Keratinocyte (primary cell): ENCODE measurements around the gene ZNF33A. TPM values are rescaled to one million over a fixed set of nuclear protein-coding genes. Genes with fewer than 3 reads are reported as not detected.
"Not testable (repeated sequence)": the region's sequence is repeated elsewhere in the genome, so short reads cannot be mapped to it uniquely, and the experiment has no call there.

ENCODE experiments used
- DNase-seq: peaks from one replicate; pipeline ENCODE4 v3.0.0-alpha.2; 2011; ENCODE audit warnings: low read depth, missing footprints, low spot score
- FAIRE-seq: peaks from 2 replicates; lab custom pipeline; 2011; peaks lifted over from hg19 to GRCh38; lab: Jason Lieb, UNC
- H2AFZ ChIP-seq: 2 replicates; pipeline ENCODE4 v1.6.0; 2012; ENCODE audit warnings: low read length, control low read depth, inconsistent platforms; ENCODE audit not compliant: control insufficient read depth
- H3K27ac ChIP-seq: 2 replicates; pipeline ENCODE4 v1.5.1; 2011; ENCODE audit warnings: low read length; ENCODE audit not compliant: control insufficient read depth, insufficient read depth
- H3K27me3 ChIP-seq: 3 replicates; pipeline ENCODE4 v1.6.0; 2011; ENCODE audit warnings: low read length; ENCODE audit not compliant: control insufficient read depth, insufficient read depth; ENCODE audit errors: extremely low read depth
- H3K36me3 ChIP-seq, 2 experiments: 2 replicates in 1 of 2; 3 replicates in 1 of 2; pipeline ENCODE4 v1.5.1; 2011; ENCODE audit warnings: low read length in 2 of 2, mild to moderate bottlenecking in 1 of 2; ENCODE audit not compliant: control insufficient read depth in 2 of 2, insufficient read depth in 2 of 2; ENCODE audit errors: extremely low read depth in 1 of 2
- H3K4me1 ChIP-seq: 3 replicates; pipeline ENCODE4 v1.5.1; 2011; ENCODE audit warnings: low read length; ENCODE audit not compliant: control insufficient read depth, insufficient read depth; ENCODE audit errors: extremely low read depth
- H3K4me2 ChIP-seq: 3 replicates; pipeline ENCODE4 v1.6.0; 2011; ENCODE audit warnings: low read depth, low read length; ENCODE audit not compliant: control insufficient read depth, insufficient read depth; ENCODE audit errors: extremely low read depth
- H3K4me3 ChIP-seq, 3 experiments: fragments of 200-600 bp in 1 of 3; sonication (generic) in 1 of 3; 2 replicates in 2 of 3; 3 replicates in 1 of 3; pipeline ENCODE4 v1.5.1; 2011 to 2016; ENCODE audit warnings: low read length in 3 of 3, mild to moderate bottlenecking in 3 of 3, control low read depth in 2 of 3, inconsistent platforms in 1 of 3, low read depth in 1 of 3, mixed read lengths in 1 of 3, mixed run types in 1 of 3, moderate library complexity in 1 of 3; ENCODE audit not compliant: control insufficient read depth in 2 of 3, insufficient read depth in 2 of 3; ENCODE audit errors: extremely low read depth in 1 of 3
- H3K79me2 ChIP-seq: 2 replicates; pipeline ENCODE4 v1.6.0; 2012; ENCODE audit warnings: low read length; ENCODE audit not compliant: control insufficient read depth, insufficient read depth
- H3K9ac ChIP-seq: 3 replicates; pipeline ENCODE4 v1.6.0; 2011; ENCODE audit warnings: low read length; ENCODE audit not compliant: control insufficient read depth, insufficient read depth; ENCODE audit errors: extremely low read depth
- H3K9me1 ChIP-seq: 3 replicates; pipeline ENCODE4 v1.6.0; 2011; ENCODE audit warnings: low read length; ENCODE audit not compliant: control insufficient read depth, insufficient read depth; ENCODE audit errors: extremely low read depth
- H3K9me3 ChIP-seq: 2 replicates; pipeline ENCODE4 v1.5.1; 2012; ENCODE audit warnings: low read depth, low read length; ENCODE audit not compliant: control insufficient read depth
- H4K20me1 ChIP-seq: 3 replicates; pipeline ENCODE4 v1.6.0; 2011; ENCODE audit warnings: low read length; ENCODE audit not compliant: control insufficient read depth, insufficient read depth; ENCODE audit errors: extremely low read depth
- EZH2 ChIP-seq: IDR thresholded peaks from one replicate; pipeline ENCODE4 v1.6.1; 2012; ENCODE audit warnings: inconsistent platforms, mild to moderate bottlenecking, low read length, moderate library complexity
- dilution Hi-C: fragments of 300-500 bp; cut with MboI; formaldehyde crosslinking; loops from one replicate; pipeline ENCODE4 v1.7.0; 2020; ENCODE audit warnings: low sequenced_read_pairs; ENCODE audit not compliant: extremely low pct_ligation_motif_present
- polyA plus RNA-seq, 5 experiments: library from polyadenylated mRNA; depleted of rRNA in 3 of 5; stranded (reverse) in 3 of 5; stranded (forward) in 1 of 5; unstranded in 1 of 5; fragments of >200 nt; gene quantifications; 1 replicate in 1 of 5; 2 replicates in 3 of 5; 3 replicates in 1 of 5; pipeline versions ENCODE4 v1.2.1 to v1.2.3, GENCODE V29; 2011 to 2012; ENCODE audit warnings: missing spikeins in 2 of 5, low read depth in 1 of 5, low replicate concordance in 1 of 5
- TF ChIP-seq, protein P1 (sequence below), 3 experiments: IDR thresholded peaks in 1 of 3; conservative IDR thresholded peaks in 1 of 3; optimal IDR thresholded peaks in 1 of 3; 2 replicates in 2 of 3; 3 replicates in 1 of 3; pipeline versions ENCODE3 to v1.5.1; 2011; ENCODE audit warnings: low read length in 3 of 3, mild to moderate bottlenecking in 3 of 3, moderate library complexity in 2 of 3, control low read depth in 1 of 3, inconsistent platforms in 1 of 3; ENCODE audit not compliant: insufficient read depth in 2 of 3; ENCODE audit errors: extremely low read depth in 1 of 3

ZNF33A gene
- polyA plus RNA-seq, 1 donor (not counting 4 experiments of a cell fraction or from before 2014, with no cell fraction given), result 14.3 TPM

DNA sequence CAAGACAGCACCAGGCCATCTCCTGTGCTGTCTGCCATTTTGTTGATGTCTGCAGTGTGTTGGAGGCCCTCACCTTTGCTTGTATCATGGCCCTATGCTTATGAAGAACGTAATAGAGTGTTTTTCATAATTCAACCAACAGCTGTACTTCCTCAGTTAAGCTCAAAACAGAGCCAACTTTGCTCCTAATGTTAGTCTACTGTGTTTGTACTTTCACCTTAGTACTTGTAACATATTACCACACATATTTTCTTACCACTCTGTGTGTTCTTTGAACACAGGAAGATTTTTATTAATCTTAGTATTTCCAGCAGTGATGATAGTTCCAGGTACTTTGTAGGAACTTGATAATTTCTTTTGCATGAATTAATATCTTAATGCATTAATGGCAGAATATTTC, 5.9 kb downstream of the ZNF33A start:
- Histone ChIP-seq H3K4me1 (no peaks in the 10 kb centered on the region), H4K20me1 (no peaks in the 10 kb centered on the region), H3K36me3 (peaks cover 5 to 10% of the 10 kb centered on the region in 2 experiments), H3K9me1 (no peaks in the 10 kb centered on the region), H3K4me3 (no peak overlapping the region), H3K27ac (no peak overlapping the region), H3K9me3 (no peaks in the 10 kb centered on the region), H3K27me3 (no peaks in the 10 kb centered on the region), H3K79me2 (peaks cover 9% of the 10 kb centered on the region), H3K9ac (no peak overlapping the region), H3K4me2 (no peak overlapping the region), H2AFZ (no peak overlapping the region)
- DNase-seq (no peak), FAIRE-seq (no peak)
- TF ChIP-seq, protein P1, sequence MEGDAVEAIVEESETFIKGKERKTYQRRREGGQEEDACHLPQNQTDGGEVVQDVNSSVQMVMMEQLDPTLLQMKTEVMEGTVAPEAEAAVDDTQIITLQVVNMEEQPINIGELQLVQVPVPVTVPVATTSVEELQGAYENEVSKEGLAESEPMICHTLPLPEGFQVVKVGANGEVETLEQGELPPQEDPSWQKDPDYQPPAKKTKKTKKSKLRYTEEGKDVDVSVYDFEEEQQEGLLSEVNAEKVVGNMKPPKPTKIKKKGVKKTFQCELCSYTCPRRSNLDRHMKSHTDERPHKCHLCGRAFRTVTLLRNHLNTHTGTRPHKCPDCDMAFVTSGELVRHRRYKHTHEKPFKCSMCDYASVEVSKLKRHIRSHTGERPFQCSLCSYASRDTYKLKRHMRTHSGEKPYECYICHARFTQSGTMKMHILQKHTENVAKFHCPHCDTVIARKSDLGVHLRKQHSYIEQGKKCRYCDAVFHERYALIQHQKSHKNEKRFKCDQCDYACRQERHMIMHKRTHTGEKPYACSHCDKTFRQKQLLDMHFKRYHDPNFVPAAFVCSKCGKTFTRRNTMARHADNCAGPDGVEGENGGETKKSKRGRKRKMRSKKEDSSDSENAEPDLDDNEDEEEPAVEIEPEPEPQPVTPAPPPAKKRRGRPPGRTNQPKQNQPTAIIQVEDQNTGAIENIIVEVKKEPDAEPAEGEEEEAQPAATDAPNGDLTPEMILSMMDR (optimal IDR thresholded peaks at IDR 0.05 in 1 of 3, IDR thresholded peaks at IDR 0.05 in 1 of 3, conservative IDR thresholded peaks at IDR 0.05 in 1 of 3; ENCODE audit: extremely low read depth in 1 of 3, insufficient read depth in 2 of 3, low read length in 3 of 3), result no peak
- no peak for TF ChIP-seq EZH2
- dilution Hi-C loops, result no loop called here

DNA sequence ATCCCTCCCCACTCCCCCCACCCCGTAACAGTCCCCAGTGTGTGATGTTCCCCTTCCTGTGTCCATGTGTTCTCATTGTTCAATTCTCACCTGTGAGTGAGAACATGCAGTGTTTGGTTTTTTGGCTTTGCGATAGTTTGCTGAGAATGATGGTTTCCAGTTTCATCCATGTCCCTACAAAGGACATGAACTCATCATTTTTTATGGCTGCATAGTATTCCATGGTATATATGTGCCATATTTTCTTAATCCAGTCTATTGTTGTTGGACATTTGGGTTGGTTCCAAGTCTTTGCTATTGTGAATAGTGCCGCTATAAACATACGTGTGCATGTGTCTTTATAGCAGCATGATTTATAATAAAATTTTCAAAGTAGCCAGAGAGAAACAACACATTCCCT, 8.6 kb downstream of the ZNF33A start:
- DNase-seq, H3K27me3 ChIP-seq, FAIRE-seq, H4K20me1 ChIP-seq, H3K9ac ChIP-seq, H3K9me1 ChIP-seq, dilution Hi-C loops, H3K9me3 ChIP-seq, H3K79me2 ChIP-seq, H3K4me3 ChIP-seq, H3K4me2 ChIP-seq, H3K27ac ChIP-seq, H2AFZ ChIP-seq, H3K36me3 ChIP-seq, H3K4me1 ChIP-seq: not testable (repeated sequence)

DNA sequence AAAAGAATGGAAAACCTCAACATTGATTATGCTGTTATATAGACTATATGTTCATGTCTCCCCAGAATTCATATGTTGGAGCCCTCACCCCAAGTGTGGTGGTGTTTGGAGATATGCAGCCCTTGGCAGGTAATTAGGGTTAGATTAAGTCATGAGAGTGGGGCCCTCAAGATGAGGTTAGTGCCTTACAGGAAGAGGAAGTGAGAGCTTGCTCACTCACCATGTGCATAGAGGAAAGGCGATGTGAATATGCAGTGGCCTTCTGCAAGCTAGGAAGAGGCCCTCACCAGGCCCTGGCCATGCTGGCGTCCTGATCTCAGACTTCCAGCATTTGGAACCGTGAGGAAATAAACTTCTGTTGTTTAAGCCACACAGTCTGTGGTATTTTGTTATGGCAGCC, 14.8 kb downstream of the ZNF33A start:
- no peak for TF ChIP-seq EZH2
- TF ChIP-seq, protein P1 (optimal IDR thresholded peaks at IDR 0.05 in 1 of 3, IDR thresholded peaks at IDR 0.05 in 1 of 3, conservative IDR thresholded peaks at IDR 0.05 in 1 of 3; ENCODE audit: extremely low read depth in 1 of 3, insufficient read depth in 2 of 3, low read length in 3 of 3), result no peak

More for the DNA sequence above, 14.8 kb downstream of the ZNF33A start:
- H3K9ac ChIP-seq, result no peak overlapping the region
- H3K9me3 ChIP-seq, result no peaks in the 10 kb centered on the region
- no peak overlapping the region for H3K4me3 ChIP-seq
- no peak overlapping the region for H2AFZ ChIP-seq
- no peaks in the 10 kb centered on the region for H4K20me1 ChIP-seq
- H3K9me1 ChIP-seq, result no peaks in the 10 kb centered on the region
- H3K4me2 ChIP-seq, result no peak overlapping the region
- FAIRE-seq, result no peak
- peaks cover 9 to 11% of the 10 kb centered on the region in 2 experiments for H3K36me3 ChIP-seq
- H3K27me3 ChIP-seq, result no peaks in the 10 kb centered on the region
- no peaks in the 10 kb centered on the region for H3K79me2 ChIP-seq
- no peak for DNase-seq
- dilution Hi-C loops, result no loop called here
- H3K27ac ChIP-seq, result no peak overlapping the region
- no peaks in the 10 kb centered on the region for H3K4me1 ChIP-seq
